DND-41 (cell line): ENCODE results near the gene STON2.

ENCODE experiments used
- CTCF ChIP-seq: IDR thresholded peaks from 2 replicates; pipeline ENCODE4 v1.5.1; 2012; ENCODE audit warnings: borderline replicate concordance, low read length, moderate library complexity, mild to moderate bottlenecking; ENCODE audit not compliant: poor library complexity, severe bottlenecking; ENCODE audit errors: extremely low read depth
- EZH2 ChIP-seq: IDR thresholded peaks from 3 replicates; pipeline ENCODE4 v1.6.1; 2012; ENCODE audit warnings: borderline replicate concordance, low read depth, mild to moderate bottlenecking, moderate library complexity, low read length, inconsistent platforms; ENCODE audit not compliant: severe bottlenecking

GRCh38 chr14:81386290-81386745 is 13.8 kb downstream of the STON2 start:
- TF ChIP-seq CTCF = no peak
- no peak for TF ChIP-seq EZH2
